Suppressor macrophage treated with lipopolysaccharide for 4 hours (primary cell): ENCODE results near the gene CA5B.
"Not testable (repeated sequence)": the region's sequence is repeated elsewhere in the genome, so short reads cannot be mapped to it uniquely, and the experiment has no call there.

ENCODE experiments used
- DNase-seq: peaks from one replicate; pipeline ENCODE4 v3.0.0-alpha.2; 2020

Gene CA5B

GRCh38 chrX:15737959-15738902 lies at the start of gene CA5B:
CA5B (plus strand) TSS chrX:15738270; CDS start chrX:15750024, 11,754 bp downstream.
- peak; percentile 92 for DNase-seq

- no peak for DNase-seq
These were observed 43.1 kb upstream of the CA5B start for GRCh38 chrX:15694941-15695451.

GRCh38 chrX:15696516-15696915 lies 41.6 kb upstream of the CA5B start:
- DNase-seq, result no peak

- no peak for DNase-seq
These were observed 35.3 kb upstream of the CA5B start for GRCh38 chrX:15702488-15703371.

DNA sequence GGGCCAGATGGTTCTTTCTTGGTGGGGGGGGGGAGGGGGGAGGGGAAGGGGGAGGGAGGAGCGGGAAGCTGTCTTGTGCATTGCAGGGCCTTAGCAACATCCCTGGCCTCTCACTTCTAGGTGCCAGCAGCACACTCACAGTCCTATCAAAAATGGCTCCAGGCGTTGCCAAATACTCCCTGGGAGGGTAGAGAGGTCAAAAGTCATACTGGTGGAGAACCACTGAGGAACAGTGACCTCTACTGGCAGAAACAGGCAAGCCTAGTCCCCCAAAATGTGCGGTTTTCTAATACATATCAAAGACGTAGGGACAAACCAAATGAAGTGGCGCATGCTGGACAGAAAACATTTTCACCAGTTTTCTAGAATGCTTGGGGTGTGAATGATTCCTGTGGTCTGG lies 34.3 kb upstream of the CA5B start:
- DNase-seq, result not testable (repeated sequence)

GRCh38 chrX:15704273-15704672 lies 33.8 kb upstream of the CA5B start:
- not testable (repeated sequence) for DNase-seq

GRCh38 chrX:15714529-15714928 lies 23.5 kb upstream of the CA5B start:
- DNase-seq, result no peak

GRCh38 chrX:15718283-15718970 lies 19.6 kb upstream of the CA5B start:
- no peak for DNase-seq

DNA sequence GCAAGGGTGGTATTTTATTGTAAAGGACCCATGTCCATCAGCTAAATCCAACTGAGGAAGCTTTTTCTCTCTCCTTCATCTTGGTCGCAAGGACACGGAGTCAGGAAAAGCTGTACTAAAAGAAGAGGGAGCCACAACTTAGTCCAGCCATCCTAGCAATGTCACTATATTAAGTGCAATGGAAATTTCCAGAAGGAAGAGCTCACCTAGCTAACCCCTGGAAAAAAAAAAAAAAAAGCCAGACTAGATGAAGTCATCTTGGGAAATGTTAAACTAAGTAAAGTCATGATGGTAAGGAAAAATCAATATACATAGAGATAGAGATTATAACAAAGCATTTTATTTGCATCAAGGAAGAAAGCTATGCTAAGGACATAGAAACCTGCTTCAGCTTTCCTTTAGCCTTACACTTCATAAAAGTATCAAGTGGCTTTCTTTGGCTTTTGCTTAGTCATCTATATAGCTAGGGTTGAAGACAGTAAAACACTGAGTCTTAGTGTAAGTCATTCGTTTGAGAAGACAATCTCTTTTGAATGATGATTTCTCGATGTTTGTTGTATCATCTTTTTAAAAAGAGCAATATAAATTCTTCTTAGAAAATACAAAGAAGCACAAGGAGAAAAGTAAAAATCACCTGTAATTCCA lies 18.6 kb upstream of the CA5B start:
- DNase-seq, result no peak

DNA sequence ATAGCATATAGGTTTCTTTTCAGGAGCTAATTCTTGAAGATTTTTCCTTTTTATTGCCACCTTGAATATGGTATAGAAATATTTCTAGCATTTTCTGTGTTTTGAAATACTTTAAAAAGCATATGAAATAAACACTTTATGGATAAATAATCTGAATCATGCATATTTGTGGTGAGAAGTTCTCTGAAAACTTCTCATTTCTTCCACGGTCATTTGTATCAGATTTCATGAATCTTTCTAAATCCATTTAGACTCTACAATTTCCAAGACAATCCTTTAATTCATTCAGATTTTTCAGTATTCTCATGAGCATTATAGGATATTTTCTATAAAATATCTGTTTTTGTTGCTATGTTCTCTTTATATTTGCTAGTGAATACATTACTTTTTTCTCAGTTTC lies 16.2 kb upstream of the CA5B start:
- no peak for DNase-seq

DNA sequence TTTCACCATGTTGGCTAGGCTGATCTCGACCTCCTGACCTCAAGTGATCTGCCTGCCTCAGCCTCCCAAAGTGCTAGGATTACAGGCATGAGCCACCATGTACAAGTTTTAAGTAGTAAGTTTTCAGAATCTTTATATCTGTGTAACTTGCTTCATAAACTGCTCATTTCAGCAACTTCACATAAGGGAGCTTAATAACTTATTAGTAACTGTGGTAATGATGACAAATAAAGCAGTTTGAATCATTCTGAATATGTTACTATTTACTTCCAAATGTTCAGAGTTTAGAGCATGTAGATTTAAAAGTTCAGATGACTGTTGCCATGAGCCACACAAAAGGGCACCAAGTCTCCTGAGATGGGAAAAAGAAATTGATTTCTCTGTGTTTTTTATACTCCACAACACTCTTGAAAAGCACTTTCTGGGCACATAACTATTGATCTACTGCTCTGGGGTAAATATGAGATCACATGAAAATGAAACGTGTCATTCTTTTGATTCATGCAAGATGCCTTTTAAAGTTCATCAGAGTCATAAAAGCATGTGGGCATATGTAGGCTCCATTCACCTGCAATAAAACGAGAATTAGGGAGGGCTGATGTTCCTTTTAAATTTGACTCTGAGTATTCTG lies 14.1 kb upstream of the CA5B start:
- DNase-seq, result no peak

DNA sequence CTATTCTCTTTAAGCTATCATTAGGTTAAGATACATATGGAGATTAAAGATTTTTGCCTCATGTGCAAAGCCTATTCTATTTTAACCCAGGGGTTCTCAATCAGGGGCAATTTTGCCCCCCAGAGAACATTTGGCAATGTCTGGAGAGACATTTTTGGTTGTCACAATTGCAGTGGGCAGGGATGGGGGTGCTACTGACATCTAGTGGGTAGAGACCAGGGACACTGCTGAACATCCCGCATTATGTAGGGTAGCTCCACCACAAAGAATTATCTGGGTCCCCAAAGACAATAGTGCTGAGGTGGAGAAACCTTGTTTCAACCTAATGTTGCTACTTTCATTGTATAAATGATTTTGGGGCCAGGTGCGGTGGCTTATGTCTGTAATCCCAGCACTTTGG lies 13.2 kb upstream of the CA5B start:
- no peak for DNase-seq

- DNase-seq, result not testable (repeated sequence)
These were observed 6.7 kb upstream of the CA5B start for GRCh38 chrX:15731368-15731767.

- peak; percentile 26 for DNase-seq
These were observed 696 bp upstream of the CA5B start for GRCh38 chrX:15737190-15737958.

DNA sequence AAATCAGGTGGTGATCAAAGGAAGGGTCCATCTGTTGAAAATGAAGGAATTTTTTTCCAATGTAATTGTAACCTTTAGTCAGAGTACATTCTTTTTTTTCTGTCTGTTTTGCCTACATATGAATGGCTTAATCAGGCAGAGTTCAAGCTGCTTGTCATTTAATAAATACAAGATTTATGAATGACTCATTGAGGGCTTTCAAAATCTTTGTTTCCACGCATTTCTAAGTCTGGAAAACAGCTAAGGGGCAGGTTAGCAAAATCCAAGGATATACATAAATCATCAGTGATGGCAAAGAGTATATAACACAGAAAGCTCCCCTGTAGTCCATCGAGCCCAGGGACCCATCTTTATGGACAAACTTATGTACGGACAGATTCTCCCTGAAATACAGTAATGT lies 1.8 kb downstream of the CA5B start:
- no peak for DNase-seq

DNA sequence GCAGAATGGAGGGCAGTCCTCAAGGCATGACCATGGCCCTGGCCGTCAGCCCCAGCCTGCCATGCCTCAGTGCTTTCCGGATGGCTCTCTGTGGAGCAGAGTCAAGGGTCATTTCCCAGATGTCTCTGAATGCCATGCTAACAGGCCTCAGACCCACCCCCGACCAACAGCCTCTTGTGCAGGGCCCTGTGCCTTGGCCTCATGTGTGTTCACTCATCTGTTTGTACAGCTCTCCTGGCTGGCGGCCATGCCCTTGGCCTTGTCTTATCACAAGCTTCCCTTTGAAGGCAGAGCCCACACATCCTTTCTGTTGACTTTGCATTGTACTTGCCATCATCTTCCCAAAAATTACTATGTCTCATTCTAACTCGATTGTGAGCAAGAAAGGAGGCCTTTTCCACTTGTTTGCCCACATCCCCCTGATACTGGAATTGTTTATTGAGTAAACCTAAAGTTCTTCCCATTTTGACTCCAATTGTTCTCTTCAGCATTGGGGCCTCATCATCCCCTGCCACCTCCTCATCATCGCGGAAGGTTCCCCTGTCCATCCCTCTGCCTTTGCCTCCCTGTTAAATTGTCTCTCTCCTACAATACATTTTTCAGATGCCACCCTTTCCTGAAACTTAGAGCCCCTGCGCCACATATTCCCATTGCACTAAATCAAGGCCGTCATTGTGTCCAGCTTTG lies 6.3 kb downstream of the CA5B start:
- DNase-seq, result no peak

DNA sequence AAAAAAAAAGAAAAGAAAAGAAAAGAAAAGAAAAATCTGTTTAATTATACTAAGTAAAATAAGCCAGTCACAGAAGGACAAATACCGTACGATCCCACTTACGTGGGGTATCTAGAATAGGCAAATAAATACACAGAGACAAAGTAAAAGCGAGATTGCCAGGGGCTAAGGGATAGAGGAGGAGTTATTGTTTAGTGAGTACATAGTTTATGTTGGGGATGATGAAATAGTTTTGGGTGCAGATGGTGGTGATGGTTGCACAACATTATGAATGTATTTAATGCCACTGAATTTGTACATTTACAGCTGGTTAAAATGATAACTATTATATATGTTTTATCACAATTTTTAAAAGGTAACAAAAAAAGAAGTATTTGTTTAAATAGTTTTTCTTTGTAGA lies 7.1 kb downstream of the CA5B start:
- DNase-seq, result peak; percentile 39

GRCh38 chrX:15746651-15747050 lies 8.6 kb downstream of the CA5B start:
- DNase-seq, result not testable (repeated sequence)

DNA sequence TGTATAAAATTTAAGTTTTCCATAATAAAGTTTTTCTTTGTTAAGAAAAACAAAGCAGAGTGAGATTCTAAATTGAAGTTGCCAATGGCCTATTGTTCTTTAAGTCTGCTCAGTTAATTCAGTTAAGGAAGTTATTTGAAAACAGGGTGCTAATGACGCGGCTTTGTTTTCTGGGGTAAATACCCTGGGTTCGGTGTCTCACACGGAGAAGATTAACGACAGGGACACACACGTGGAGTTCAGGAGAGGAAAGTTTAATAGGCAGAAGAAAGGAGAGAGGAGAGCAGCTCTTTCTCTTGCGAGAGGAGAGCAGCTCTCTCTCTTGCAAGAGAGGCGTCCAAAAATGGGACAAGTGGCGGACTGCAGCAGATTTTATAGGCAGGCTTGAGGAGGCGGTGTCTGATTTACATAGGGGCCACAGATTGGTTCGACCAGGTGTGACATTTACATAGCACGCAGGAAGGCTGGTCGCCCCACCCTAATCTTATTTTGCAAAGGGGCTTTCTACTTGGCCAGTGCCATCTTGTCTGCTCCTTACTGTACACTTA lies 9.6 kb downstream of the CA5B start:
- DNase-seq, result no peak

- no peak for DNase-seq
These were observed 10.8 kb downstream of the CA5B start for GRCh38 chrX:15748841-15749240.
